Measurements from ENCODE around the gene CACNB1. TPM values are rescaled to one million over a fixed set of nuclear protein-coding genes. Genes with fewer than 3 reads are reported as not detected.

CACNB1 gene
- total RNA-seq, 1 donor: 5.8 TPM

- peaks cover 3% of the 10 kb centered on the region for H3K27me3 ChIP-seq (ENCODE audit: insufficient read depth, low read length)
- no peaks in the 10 kb centered on the region for H3K4me1 ChIP-seq (ENCODE audit: insufficient read depth, low read length)
- no peak overlapping the region for H2AFZ ChIP-seq (ENCODE audit: low read length)
- no peaks in the 10 kb centered on the region for H3K79me2 ChIP-seq (ENCODE audit: insufficient read depth, low read length)
- no peak overlapping the region for H3K4me2 ChIP-seq (ENCODE audit: insufficient read depth, low read length)
- H3K36me3 ChIP-seq (ENCODE audit: insufficient read depth, low read length): peaks cover 18% of the 10 kb centered on the region
- no peak overlapping the region for H3K4me3 ChIP-seq (ENCODE audit: insufficient read depth, low read length)
- DNase-seq (ENCODE audit: insufficient read length, low spot score, missing footprints): no peak
- H3K27ac ChIP-seq (ENCODE audit: low read depth, low read length): no peak overlapping the region
- H3K9me3 ChIP-seq (ENCODE audit: low read depth, low read length): no peaks in the 10 kb centered on the region
- H4K20me1 ChIP-seq (ENCODE audit: insufficient read depth, low read length): peaks cover 12% of the 10 kb centered on the region
- TF ChIP-seq, protein P1, sequence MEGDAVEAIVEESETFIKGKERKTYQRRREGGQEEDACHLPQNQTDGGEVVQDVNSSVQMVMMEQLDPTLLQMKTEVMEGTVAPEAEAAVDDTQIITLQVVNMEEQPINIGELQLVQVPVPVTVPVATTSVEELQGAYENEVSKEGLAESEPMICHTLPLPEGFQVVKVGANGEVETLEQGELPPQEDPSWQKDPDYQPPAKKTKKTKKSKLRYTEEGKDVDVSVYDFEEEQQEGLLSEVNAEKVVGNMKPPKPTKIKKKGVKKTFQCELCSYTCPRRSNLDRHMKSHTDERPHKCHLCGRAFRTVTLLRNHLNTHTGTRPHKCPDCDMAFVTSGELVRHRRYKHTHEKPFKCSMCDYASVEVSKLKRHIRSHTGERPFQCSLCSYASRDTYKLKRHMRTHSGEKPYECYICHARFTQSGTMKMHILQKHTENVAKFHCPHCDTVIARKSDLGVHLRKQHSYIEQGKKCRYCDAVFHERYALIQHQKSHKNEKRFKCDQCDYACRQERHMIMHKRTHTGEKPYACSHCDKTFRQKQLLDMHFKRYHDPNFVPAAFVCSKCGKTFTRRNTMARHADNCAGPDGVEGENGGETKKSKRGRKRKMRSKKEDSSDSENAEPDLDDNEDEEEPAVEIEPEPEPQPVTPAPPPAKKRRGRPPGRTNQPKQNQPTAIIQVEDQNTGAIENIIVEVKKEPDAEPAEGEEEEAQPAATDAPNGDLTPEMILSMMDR (IDR thresholded peaks at IDR 0.05; ENCODE audit: extremely low read depth, low read depth, low read length): no peak
These were observed 25.5 kb downstream of the CACNB1 start for GRCh38 chr17:39171933-39172332.

DNA sequence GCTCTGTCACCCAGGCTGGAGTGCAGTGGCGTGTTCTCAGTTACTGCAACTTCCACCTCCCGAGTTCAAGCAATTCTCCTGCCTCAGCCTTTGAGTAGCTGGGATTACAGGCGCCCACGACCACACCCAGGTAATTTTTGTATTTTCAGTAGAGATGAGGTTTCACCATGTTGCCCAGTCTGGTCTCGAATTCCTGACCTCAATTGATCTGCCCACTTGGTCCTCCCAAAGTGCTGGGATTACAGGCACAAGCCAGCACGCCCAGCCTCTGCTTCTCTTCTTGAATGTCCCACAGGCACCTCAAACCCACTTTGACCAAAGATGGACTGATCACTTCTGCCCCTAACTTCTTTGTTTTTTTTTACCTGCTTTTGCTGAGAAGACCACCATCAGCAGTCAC is 26.9 kb downstream of the CACNB1 start:
- Histone ChIP-seq H3K9me3 (ENCODE audit: low read depth, low read length) (no peaks in the 10 kb centered on the region), H3K4me3 (ENCODE audit: insufficient read depth, low read length) (no peak overlapping the region), H3K4me1 (ENCODE audit: insufficient read depth, low read length) (no peaks in the 10 kb centered on the region), H3K27ac (ENCODE audit: low read depth, low read length) (no peak overlapping the region), H3K27me3 (ENCODE audit: insufficient read depth, low read length) (peaks cover 17% of the 10 kb centered on the region), H3K79me2 (ENCODE audit: insufficient read depth, low read length) (no peaks in the 10 kb centered on the region), H3K4me2 (ENCODE audit: insufficient read depth, low read length) (no peak overlapping the region), H3K36me3 (ENCODE audit: insufficient read depth, low read length) (peaks cover 4% of the 10 kb centered on the region), H2AFZ (ENCODE audit: low read length) (no peak overlapping the region), H4K20me1 (ENCODE audit: insufficient read depth, low read length) (peaks cover 6% of the 10 kb centered on the region)
- TF ChIP-seq, protein P1 (IDR thresholded peaks at IDR 0.05; ENCODE audit: extremely low read depth, low read depth, low read length): no peak
- no peak for DNase-seq (ENCODE audit: insufficient read length, low spot score, missing footprints)

GRCh38 chr17:39170109-39170508 is 27.4 kb downstream of the CACNB1 start:
- peaks cover 4% of the 10 kb centered on the region for H4K20me1 ChIP-seq (ENCODE audit: insufficient read depth, low read length)
- no peak overlapping the region for H3K27ac ChIP-seq (ENCODE audit: low read depth, low read length)
- no peak overlapping the region for H3K4me3 ChIP-seq (ENCODE audit: insufficient read depth, low read length)
- no peak overlapping the region for H2AFZ ChIP-seq (ENCODE audit: low read length)
- H3K9me3 ChIP-seq (ENCODE audit: low read depth, low read length): no peaks in the 10 kb centered on the region
- no peaks in the 10 kb centered on the region for H3K4me1 ChIP-seq (ENCODE audit: insufficient read depth, low read length)
- TF ChIP-seq, protein P1 (IDR thresholded peaks at IDR 0.05; ENCODE audit: extremely low read depth, low read depth, low read length): no peak
- H3K27me3 ChIP-seq (ENCODE audit: insufficient read depth, low read length): peaks cover 21% of the 10 kb centered on the region
- no peak overlapping the region for H3K4me2 ChIP-seq (ENCODE audit: insufficient read depth, low read length)
- no peaks in the 10 kb centered on the region for H3K79me2 ChIP-seq (ENCODE audit: insufficient read depth, low read length)
- peak; percentile 15 for DNase-seq (ENCODE audit: insufficient read length, low spot score, missing footprints)
- H3K36me3 ChIP-seq (ENCODE audit: insufficient read depth, low read length): peaks cover under 1% of the 10 kb centered on the region

GRCh38 chr17:39169518-39169917 is 28.0 kb downstream of the CACNB1 start:
- H3K27me3 ChIP-seq (ENCODE audit: insufficient read depth, low read length): peaks cover 24% of the 10 kb centered on the region
- no peak overlapping the region for H3K4me3 ChIP-seq (ENCODE audit: insufficient read depth, low read length)
- H3K4me1 ChIP-seq (ENCODE audit: insufficient read depth, low read length): peaks cover under 1% of the 10 kb centered on the region
- H3K4me2 ChIP-seq (ENCODE audit: insufficient read depth, low read length): no peak overlapping the region
- H3K36me3 ChIP-seq (ENCODE audit: insufficient read depth, low read length): no peaks in the 10 kb centered on the region
- TF ChIP-seq, protein P1 (IDR thresholded peaks at IDR 0.05; ENCODE audit: extremely low read depth, low read depth, low read length): no peak
- peak; percentile 76 for DNase-seq (ENCODE audit: insufficient read length, low spot score, missing footprints)
- no peaks in the 10 kb centered on the region for H3K9me3 ChIP-seq (ENCODE audit: low read depth, low read length)
- peaks cover 4% of the 10 kb centered on the region for H4K20me1 ChIP-seq (ENCODE audit: insufficient read depth, low read length)
- no peak overlapping the region for H2AFZ ChIP-seq (ENCODE audit: low read length)
- no peak overlapping the region for H3K27ac ChIP-seq (ENCODE audit: low read depth, low read length)
- H3K79me2 ChIP-seq (ENCODE audit: insufficient read depth, low read length): no peaks in the 10 kb centered on the region

Data from osteoblast (primary cell).